ENCODE measurements around the gene MROH8.

MROH8 gene

GRCh38 chr20:37178839-37179682 is at the start of gene MROH8, which contains the start of gene RPN2:
TSS of gene MROH8 (minus strand) at chr20:37179548.
TSS of gene RPN2 (plus strand) at chr20:37179330. CDS start at chr20:37179357, 27 bp downstream.
- DNase-seq: peak; percentile 88

GRCh38 chr20:37228656-37229055 is 49.3 kb upstream of the MROH8 start:
- DNase-seq: no peak

GRCh38 chr20:37228082-37228481 is 48.7 kb upstream of the MROH8 start:
- no peak for DNase-seq

GRCh38 chr20:37226889-37227288 is 47.5 kb upstream of the MROH8 start:
- no peak for DNase-seq

- no peak for DNase-seq
Observed at GRCh38 chr20:37225146-37225545, 45.8 kb upstream of the MROH8 start.

GRCh38 chr20:37223053-37223452 is 43.7 kb upstream of the MROH8 start:
- DNase-seq: no peak

- no peak for DNase-seq
Observed at GRCh38 chr20:37222086-37222485, 42.7 kb upstream of the MROH8 start.

GRCh38 chr20:37220731-37221130 is 41.4 kb upstream of the MROH8 start:
- DNase-seq: no peak

GRCh38 chr20:37219751-37220668 is 40.7 kb upstream of the MROH8 start:
- no peak for DNase-seq

- DNase-seq: no peak
Observed at GRCh38 chr20:37218976-37219375, 39.6 kb upstream of the MROH8 start.

GRCh38 chr20:37218441-37218840 is 39.1 kb upstream of the MROH8 start:
- no peak for DNase-seq

- no peak for DNase-seq
Observed at GRCh38 chr20:37209661-37210314, 30.4 kb upstream of the MROH8 start.

GRCh38 chr20:37209193-37209592 is 29.8 kb upstream of the MROH8 start:
- DNase-seq: no peak

- DNase-seq: no peak
Observed at GRCh38 chr20:37207171-37207570, 27.8 kb upstream of the MROH8 start.

- no peak for DNase-seq
Observed at GRCh38 chr20:37205794-37206193, 26.4 kb upstream of the MROH8 start.

- DNase-seq: no peak
Observed at GRCh38 chr20:37205130-37205529, 25.8 kb upstream of the MROH8 start.

- no peak for DNase-seq
Observed at GRCh38 chr20:37204056-37204455, 24.7 kb upstream of the MROH8 start.

- no peak for DNase-seq
Observed at GRCh38 chr20:37202267-37202943, 23.1 kb upstream of the MROH8 start.

GRCh38 chr20:37201827-37202162 is 22.4 kb upstream of the MROH8 start:
- no peak for DNase-seq

- no peak for DNase-seq
Observed at GRCh38 chr20:37200926-37201826, 21.8 kb upstream of the MROH8 start.

- DNase-seq: no peak
Observed at GRCh38 chr20:37200376-37200775, 21.0 kb upstream of the MROH8 start.
